ENCODE data around the gene BORCS5.
A peak's percentile ranks its signal among the peaks of the same experiment; 100 is the strongest.

BORCS5 gene

GRCh38 chr12:12425616-12426015 is 68.7 kb downstream of the BORCS5 start:
- no peak overlapping the region for H3K27ac ChIP-seq
- no peak for DNase-seq (ENCODE audit: low read depth, low spot score)

DNA sequence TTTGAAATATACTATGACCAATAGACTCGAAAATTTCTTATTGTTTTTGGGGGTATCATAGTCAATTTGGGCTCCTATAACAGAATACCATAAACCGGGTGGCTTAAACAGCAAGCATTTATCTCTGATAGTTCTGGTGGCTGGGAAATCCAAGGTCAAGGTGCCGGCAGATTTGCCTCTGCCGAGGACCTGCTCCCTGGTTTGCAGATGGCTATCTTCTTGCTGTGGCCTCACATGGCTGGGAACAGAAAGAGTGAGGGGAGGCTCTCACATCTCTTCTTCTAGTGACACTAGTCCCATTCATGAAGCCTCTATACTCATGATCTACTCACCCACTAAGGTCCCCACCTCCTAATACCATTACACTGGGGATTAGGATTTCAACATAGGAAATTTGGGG is 70.7 kb downstream of the BORCS5 start:
- DNase-seq (ENCODE audit: low read depth, low spot score), result no peak
- H3K27ac ChIP-seq, result no peak overlapping the region

- DNase-seq (ENCODE audit: low read depth, low spot score), result no peak
- peak overlapping the region; percentile 75 for H3K27ac ChIP-seq
Observed at GRCh38 chr12:12428047-12428446, 71.2 kb downstream of the BORCS5 start.

GRCh38 chr12:12428961-12429657 is 72.2 kb downstream of the BORCS5 start:
- H3K27ac ChIP-seq, result peak overlapping the region; percentile 75

GRCh38 chr12:12432364-12432763 is 75.5 kb downstream of the BORCS5 start:
- DNase-seq (ENCODE audit: low read depth, low spot score), result no peak
- peak overlapping the region; percentile 42 for H3K27ac ChIP-seq

More at GRCh38 chr12:12428961-12429657, 72.2 kb downstream of the BORCS5 start:
- peak; percentile 79 for DNase-seq (ENCODE audit: low read depth, low spot score)

DNA sequence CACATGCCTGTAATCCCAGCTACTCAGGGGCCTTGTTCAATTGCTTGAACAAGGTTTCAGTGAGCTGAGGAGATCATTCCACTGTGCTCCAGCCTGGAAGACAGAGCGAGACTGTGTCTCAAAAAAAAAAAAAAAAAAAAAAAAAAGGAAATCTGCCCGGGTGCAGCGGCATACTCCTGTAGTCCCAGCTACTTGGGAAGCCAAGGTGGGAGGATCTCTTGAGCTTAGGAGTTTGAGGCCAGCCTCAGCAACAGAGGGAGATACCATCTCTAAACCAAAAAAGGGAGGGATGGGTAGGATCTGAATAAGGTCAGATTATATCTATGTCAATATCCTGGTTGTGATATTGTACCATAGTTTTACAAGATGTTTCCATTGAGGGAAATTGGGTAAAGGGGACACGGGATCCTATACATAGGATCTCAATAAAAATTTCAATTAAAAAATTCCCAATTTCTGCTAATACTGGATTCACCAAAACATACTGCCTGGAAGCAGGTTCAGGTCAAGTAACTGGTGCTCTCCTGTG is 76.4 kb downstream of the BORCS5 start:
- no peak for DNase-seq (ENCODE audit: low read depth, low spot score)
- peak overlapping the region; percentile 42 for H3K27ac ChIP-seq

- no peak for DNase-seq (ENCODE audit: low read depth, low spot score)
Observed at GRCh38 chr12:12436831-12437345, 80.0 kb downstream of the BORCS5 start.

DNA sequence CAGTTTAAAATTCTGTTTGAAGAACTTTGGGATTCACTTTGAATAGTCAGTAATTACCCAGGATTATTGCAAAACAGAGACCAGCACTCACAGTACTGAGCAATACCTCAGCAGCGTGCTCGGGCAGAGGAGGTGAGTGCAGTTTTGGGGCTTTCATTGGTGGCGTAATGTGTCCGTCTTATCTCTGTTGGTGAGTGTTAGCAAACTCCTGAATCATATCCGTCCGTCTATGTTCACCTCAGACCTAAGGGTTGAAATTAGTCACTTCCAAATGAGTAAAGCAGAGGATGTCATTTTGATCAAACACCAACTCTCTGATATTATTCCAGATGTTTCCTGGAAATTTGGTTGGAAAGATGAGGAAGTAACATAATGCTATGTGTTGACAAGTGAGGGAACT is 82.8 kb downstream of the BORCS5 start:
- peak overlapping the region; percentile 29 for H3K27ac ChIP-seq
- peak; percentile 94 for DNase-seq (ENCODE audit: low read depth, low spot score)

More at GRCh38 chr12:12436831-12437345, 80.0 kb downstream of the BORCS5 start:
- H3K27ac ChIP-seq, result no peak overlapping the region

- DNase-seq (ENCODE audit: low read depth, low spot score), result no peak
- H3K27ac ChIP-seq, result no peak overlapping the region
Observed at GRCh38 chr12:12440784-12441428, 84.0 kb downstream of the BORCS5 start.

- DNase-seq (ENCODE audit: low read depth, low spot score), result no peak
- peak overlapping the region; percentile 52 for H3K27ac ChIP-seq
Observed at GRCh38 chr12:12441429-12441807, 84.5 kb downstream of the BORCS5 start.

DNA sequence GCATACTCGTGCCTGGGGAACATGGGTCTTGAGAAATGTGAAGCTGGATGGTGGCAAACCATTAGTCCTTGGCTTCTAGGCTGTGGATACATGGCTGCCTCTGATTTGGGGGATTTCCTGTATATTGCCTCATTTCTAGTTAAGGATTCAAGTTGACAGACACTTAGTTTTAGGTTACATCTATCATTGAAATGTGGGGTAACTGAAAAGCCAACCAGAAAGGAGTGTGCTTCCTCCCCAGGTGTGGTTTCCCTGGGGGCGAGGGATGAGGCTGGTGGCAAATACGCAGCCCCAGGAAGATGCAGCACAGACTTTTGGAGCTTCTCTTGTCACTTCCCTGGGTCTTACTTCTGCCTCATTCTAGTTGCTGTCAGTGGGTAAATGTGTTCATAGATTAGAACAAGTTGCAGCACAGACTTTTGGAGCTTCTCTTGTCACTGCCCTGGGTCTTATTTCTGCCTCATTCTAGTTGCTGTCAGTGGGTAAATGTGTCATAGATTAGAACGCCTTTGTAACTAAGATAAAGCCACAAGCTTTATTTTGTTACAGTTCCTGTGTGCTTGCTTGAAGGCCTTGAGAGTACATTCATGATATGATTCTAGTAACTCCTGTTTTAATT is 85.1 kb downstream of the BORCS5 start:
- peak overlapping the region; percentile 52 for H3K27ac ChIP-seq
- no peak for DNase-seq (ENCODE audit: low read depth, low spot score)

GRCh38 chr12:12442548-12443071 is 85.7 kb downstream of the BORCS5 start:
- DNase-seq (ENCODE audit: low read depth, low spot score), result no peak
- peak overlapping the region; percentile 52 for H3K27ac ChIP-seq

DNA sequence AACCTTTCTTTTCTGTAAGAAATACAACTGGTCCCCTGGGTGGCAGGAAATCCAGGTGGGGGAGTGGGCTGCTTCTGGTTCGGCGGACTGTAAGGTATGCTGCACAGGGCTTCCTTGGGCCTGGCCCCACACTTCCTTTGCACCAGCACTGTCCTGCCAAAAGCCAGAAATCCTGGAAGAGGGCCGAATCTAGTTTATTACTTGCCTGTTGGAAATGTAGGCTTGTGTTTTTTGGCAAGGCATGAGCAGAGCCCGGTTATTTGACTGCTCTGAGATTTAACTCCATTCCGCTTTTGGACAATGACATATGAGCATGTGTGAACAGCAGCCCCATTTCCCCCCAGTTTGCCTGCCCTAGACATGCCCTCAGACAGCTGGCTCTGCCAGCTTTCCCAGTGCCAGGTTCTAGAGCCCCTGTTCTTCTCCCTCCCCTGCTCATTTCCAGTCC is 86.6 kb downstream of the BORCS5 start:
- DNase-seq (ENCODE audit: low read depth, low spot score), result no peak
- H3K27ac ChIP-seq, result peak overlapping the region; percentile 52

- DNase-seq (ENCODE audit: low read depth, low spot score), result no peak
- H3K27ac ChIP-seq, result peak overlapping the region; percentile 73
Observed at GRCh38 chr12:12445165-12445881, 88.4 kb downstream of the BORCS5 start.

GRCh38 chr12:12445882-12446181 is 89.0 kb downstream of the BORCS5 start:
- peak overlapping the region; percentile 73 for H3K27ac ChIP-seq
- peak; percentile 95 for DNase-seq (ENCODE audit: low read depth, low spot score)

DNA sequence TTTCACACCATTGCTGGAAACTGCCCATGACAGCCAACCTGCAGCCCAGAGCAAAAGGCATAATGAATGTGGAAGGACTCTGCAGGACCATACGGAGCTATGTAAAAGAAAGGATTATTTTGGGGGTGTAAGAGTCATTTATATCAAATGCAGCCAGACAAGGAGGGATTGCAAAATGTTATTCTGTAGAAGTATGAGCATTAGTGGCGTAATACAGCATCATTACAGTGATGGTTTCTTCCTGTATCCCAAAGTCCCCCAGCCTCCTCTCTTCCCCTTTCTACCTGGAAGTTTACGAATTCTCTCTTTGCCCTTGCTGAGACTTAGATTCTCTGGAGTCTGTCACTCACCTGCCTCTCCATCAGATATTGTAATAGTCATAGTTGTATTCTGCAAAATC is 89.9 kb downstream of the BORCS5 start:
- DNase-seq (ENCODE audit: low read depth, low spot score), result no peak
- peak overlapping the region; percentile 73 for H3K27ac ChIP-seq

- H3K27ac ChIP-seq, result no peak overlapping the region
- no peak for DNase-seq (ENCODE audit: low read depth, low spot score)
Observed at GRCh38 chr12:12447236-12447635, 90.4 kb downstream of the BORCS5 start.

DNA sequence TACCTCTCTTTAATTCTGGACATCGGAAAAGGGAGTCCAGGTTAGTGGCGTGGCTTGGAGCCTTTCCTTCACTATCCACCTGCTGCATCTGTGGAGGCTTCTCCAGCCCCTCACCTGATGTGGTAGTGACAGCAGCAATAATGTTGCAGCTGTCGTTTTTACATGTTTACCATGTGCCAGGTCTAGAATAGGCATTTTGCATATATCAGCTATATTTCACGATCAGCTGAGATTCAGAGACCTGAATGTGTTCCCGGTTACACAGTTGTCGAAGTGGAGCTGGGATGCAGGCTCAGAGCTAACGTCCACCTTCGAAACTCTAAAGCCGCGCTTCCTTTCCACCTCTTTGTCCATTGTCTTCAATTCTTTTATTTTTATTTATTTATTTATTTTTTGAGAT is 91.0 kb downstream of the BORCS5 start:
- no peak for DNase-seq (ENCODE audit: low read depth, low spot score)

DNA sequence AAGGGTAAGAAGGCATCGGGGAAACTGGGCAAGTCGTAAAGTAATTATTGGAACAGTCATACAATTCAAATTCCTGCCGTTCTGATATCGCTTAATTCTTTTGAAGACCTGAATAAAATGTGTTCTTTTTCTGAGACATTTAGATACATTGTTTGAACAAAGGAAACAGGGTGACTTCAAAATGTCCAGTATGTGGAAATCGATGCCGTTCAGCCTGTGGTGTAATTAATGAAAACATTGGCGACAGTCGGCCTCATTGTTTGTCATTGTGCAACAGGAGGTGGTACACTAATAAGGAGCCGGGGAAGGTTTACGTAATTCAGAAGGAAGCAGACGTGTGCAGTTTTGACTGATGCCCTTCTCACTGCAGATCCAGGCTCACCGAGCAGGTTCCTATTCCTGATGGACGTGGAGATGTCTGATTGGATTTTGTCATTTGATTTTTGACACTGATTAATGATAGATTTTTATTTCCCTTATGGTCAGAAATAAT is 92.7 kb downstream of the BORCS5 start:
- peak; percentile 79 for DNase-seq (ENCODE audit: low read depth, low spot score)
- peak overlapping the region; percentile 52 for H3K27ac ChIP-seq

More for the DNA sequence above, 91.0 kb downstream of the BORCS5 start:
- no peak overlapping the region for H3K27ac ChIP-seq

- H3K27ac ChIP-seq, result peak overlapping the region; percentile 52
- DNase-seq (ENCODE audit: low read depth, low spot score), result no peak
Observed at GRCh38 chr12:12450043-12450471, 93.2 kb downstream of the BORCS5 start.

Data from epithelial cell of prostate (primary cell).